AG20443 (cell line): ENCODE results near the gene LPAR5.
"Not testable (repeated sequence)": the region's sequence is repeated elsewhere in the genome, so short reads cannot be mapped to it uniquely, and the experiment has no call there.

Experiments used
- DNase-seq: peaks from one replicate; pipeline ENCODE4 v3.0.0; 2012; ENCODE audit warnings: low spot score, mixed read lengths

Gene LPAR5

GRCh38 chr12:6606331-6607131, 29.2 kb downstream of the LPAR5 start:
- DNase-seq = peak; percentile 63

- DNase-seq = peak; percentile 23
Observed at GRCh38 chr12:6605421-6606330, 30.1 kb downstream of the LPAR5 start.

GRCh38 chr12:6604259-6605029, 31.3 kb downstream of the LPAR5 start:
- peak; percentile 26 for DNase-seq

- DNase-seq = peak; percentile 57
Observed at GRCh38 chr12:6603095-6603567, 32.6 kb downstream of the LPAR5 start.

GRCh38 chr12:6602526-6602925, 33.2 kb downstream of the LPAR5 start:
- DNase-seq = no peak

- DNase-seq = not testable (repeated sequence)
Observed at GRCh38 chr12:6595673-6596072, 40.1 kb downstream of the LPAR5 start.

GRCh38 chr12:6592087-6592486, 43.7 kb downstream of the LPAR5 start:
- no peak for DNase-seq

GRCh38 chr12:6586569-6586968, 49.2 kb downstream of the LPAR5 start:
- DNase-seq = not testable (repeated sequence)

- no peak for DNase-seq
Observed at GRCh38 chr12:6584293-6584692, 51.5 kb downstream of the LPAR5 start.

GRCh38 chr12:6582959-6583358, 52.8 kb downstream of the LPAR5 start:
- no peak for DNase-seq

GRCh38 chr12:6582196-6582595, 53.6 kb downstream of the LPAR5 start:
- DNase-seq = no peak

- DNase-seq = no peak
Observed at GRCh38 chr12:6575648-6576047, 60.1 kb downstream of the LPAR5 start.

- DNase-seq = no peak
Observed at GRCh38 chr12:6574576-6575295, 61.0 kb downstream of the LPAR5 start.

- no peak for DNase-seq
Observed at GRCh38 chr12:6573001-6573400, 62.8 kb downstream of the LPAR5 start.

GRCh38 chr12:6570264-6570887, 65.4 kb downstream of the LPAR5 start:
- DNase-seq = peak; percentile 50

GRCh38 chr12:6569786-6570185, 66.0 kb downstream of the LPAR5 start:
- DNase-seq = no peak

- no peak for DNase-seq
Observed at GRCh38 chr12:6569312-6569711, 66.4 kb downstream of the LPAR5 start.
